Esophagus muscularis mucosa (tissue), 3 donors: ENCODE measurements around the gene SPNS3.

Experiments
- POLR2A ChIP-seq: fragments of 450-650 bp; IDR thresholded peaks from one replicate; pipeline ENCODE4 v1.6.1; 2017; ENCODE audit warnings: antibody characterized with exemption, moderate library complexity, mild to moderate bottlenecking, low read depth
- POLR2AphosphoS5 ChIP-seq, 2 donors: sonication (generic); formaldehyde crosslinking; IDR thresholded peaks; one replicate each; pipeline ENCODE4 v1.6.1; 2017; ENCODE audit warnings: antibody characterized with exemption in 2 of 2
- TF ChIP-seq, protein P1 (sequence below), 3 experiments: fragments of 200-600 bp in 2 of 3; fragments of 450-650 bp in 1 of 3; sonication (generic) in 2 of 3; IDR thresholded peaks; one replicate each; pipeline ENCODE4 v1.5.1; 2017 to 2019; ENCODE audit warnings: antibody characterized with exemption in 3 of 3, mild to moderate bottlenecking in 2 of 3, moderate library complexity in 1 of 3

DNA sequence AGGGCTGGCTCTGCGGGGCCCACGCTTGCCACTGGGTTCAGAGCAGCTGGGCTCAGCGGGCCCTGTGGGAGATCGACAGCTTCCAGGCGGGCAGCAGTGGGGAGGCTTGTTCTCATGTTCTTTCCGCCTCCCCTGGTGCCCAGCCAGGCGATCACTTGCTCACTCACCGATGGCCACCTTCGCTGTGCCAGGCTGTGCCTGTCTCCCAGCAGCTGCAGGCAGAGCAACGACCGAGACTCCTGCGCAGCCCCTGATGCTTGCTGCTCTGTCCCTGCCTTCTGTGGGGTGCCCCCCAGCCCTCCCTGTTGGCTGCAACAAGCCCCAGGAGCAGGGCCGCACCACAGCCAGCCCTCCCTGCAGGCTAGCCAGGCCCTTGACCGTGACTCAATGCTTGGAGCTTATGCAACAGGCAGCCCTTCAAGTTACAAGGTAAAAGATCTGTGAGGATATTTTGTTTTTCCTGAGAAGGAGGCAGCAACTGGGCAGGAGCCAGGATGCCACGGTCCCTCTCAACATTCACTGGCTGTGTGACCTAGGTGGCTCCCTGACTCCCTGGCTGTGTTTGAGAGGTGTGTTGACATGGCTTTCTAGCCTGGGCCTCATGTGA is 55.4 kb downstream of the SPNS3 start:
- TF ChIP-seq, protein P1, sequence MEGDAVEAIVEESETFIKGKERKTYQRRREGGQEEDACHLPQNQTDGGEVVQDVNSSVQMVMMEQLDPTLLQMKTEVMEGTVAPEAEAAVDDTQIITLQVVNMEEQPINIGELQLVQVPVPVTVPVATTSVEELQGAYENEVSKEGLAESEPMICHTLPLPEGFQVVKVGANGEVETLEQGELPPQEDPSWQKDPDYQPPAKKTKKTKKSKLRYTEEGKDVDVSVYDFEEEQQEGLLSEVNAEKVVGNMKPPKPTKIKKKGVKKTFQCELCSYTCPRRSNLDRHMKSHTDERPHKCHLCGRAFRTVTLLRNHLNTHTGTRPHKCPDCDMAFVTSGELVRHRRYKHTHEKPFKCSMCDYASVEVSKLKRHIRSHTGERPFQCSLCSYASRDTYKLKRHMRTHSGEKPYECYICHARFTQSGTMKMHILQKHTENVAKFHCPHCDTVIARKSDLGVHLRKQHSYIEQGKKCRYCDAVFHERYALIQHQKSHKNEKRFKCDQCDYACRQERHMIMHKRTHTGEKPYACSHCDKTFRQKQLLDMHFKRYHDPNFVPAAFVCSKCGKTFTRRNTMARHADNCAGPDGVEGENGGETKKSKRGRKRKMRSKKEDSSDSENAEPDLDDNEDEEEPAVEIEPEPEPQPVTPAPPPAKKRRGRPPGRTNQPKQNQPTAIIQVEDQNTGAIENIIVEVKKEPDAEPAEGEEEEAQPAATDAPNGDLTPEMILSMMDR (IDR thresholded peaks at IDR 0.05) = no peak
- TF ChIP-seq POLR2A (no peak), POLR2AphosphoS5 (IDR thresholded peaks at IDR 0.05) (no peak)
